ENCODE measurements around the gene BCHE.
A peak's percentile ranks its signal among the peaks of the same experiment; 100 is the strongest.

The BCHE gene

GRCh38 chr3:165846056-165846455 is 8.8 kb upstream of the BCHE start:
- Histone ChIP-seq H3K4me1 (ENCODE audit: insufficient read depth, low read length) (no peaks in the 10 kb centered on the region), H3K79me2 (ENCODE audit: insufficient read depth, low read length) (no peaks in the 10 kb centered on the region), H3K9ac (ENCODE audit: low read depth, low read length) (no peak overlapping the region), H3K4me3 (ENCODE audit: low read depth in 1 of 2, low read length in 2 of 2) (no peak overlapping the region), H3K36me3 (ENCODE audit: insufficient read depth, low read length) (no peaks in the 10 kb centered on the region), H3K9me3 (ENCODE audit: insufficient read depth, low read length, severe bottlenecking) (no peaks in the 10 kb centered on the region), H3K27me3 (ENCODE audit: insufficient read depth, low read length, poor library complexity) (no peaks in the 10 kb centered on the region), H3K4me2 (ENCODE audit: insufficient read depth, low read length) (no peak overlapping the region), H2AFZ (ENCODE audit: low read depth, low read length) (no peak overlapping the region), H3K27ac (ENCODE audit: low read length) (no peak overlapping the region), H4K20me1 (ENCODE audit: insufficient read depth, low read length) (no peaks in the 10 kb centered on the region)
- no peak for DNase-seq
- TF ChIP-seq CTCF (IDR thresholded peaks at IDR 0.05; ENCODE audit: borderline replicate concordance, extremely low read depth, low read length, poor library complexity, severe bottlenecking) (no peak), EZH2 (IDR thresholded peaks at IDR 0.05; ENCODE audit: borderline replicate concordance, low read depth, low read length, severe bottlenecking) (no peak)
- no peak for ATAC-seq (ENCODE audit: insufficient read depth, low read depth)

- Histone ChIP-seq H3K27me3 (ENCODE audit: insufficient read depth, low read length, poor library complexity) (no peaks in the 10 kb centered on the region), H3K9me3 (ENCODE audit: insufficient read depth, low read length, severe bottlenecking) (no peaks in the 10 kb centered on the region), H3K9ac (ENCODE audit: low read depth, low read length) (peak overlapping the region; percentile 8), H3K27ac (ENCODE audit: low read length) (peak overlapping the region; percentile 71), H3K4me2 (ENCODE audit: insufficient read depth, low read length) (peak overlapping the region; percentile 51), H2AFZ (ENCODE audit: low read depth, low read length) (peak overlapping the region; percentile 28), H3K4me1 (ENCODE audit: insufficient read depth, low read length) (peaks cover 24% of the 10 kb centered on the region), H3K4me3 (ENCODE audit: low read depth in 1 of 2, low read length in 2 of 2) (peak overlapping the region in 1 of 2 experiments; percentile 9; a peak in 1 of 4 replicates), H3K79me2 (ENCODE audit: insufficient read depth, low read length) (0 out of 2 replicates have a peak, but pooled peaks cover 4% of the 10 kb centered on the region), H4K20me1 (ENCODE audit: insufficient read depth, low read length) (no peaks in the 10 kb centered on the region), H3K36me3 (ENCODE audit: insufficient read depth, low read length) (no peaks in the 10 kb centered on the region)
- peak; percentile 82 for ATAC-seq (ENCODE audit: insufficient read depth, low read depth)
- peak; percentile 58 for DNase-seq
- TF ChIP-seq EZH2 (IDR thresholded peaks at IDR 0.05; ENCODE audit: borderline replicate concordance, low read depth, low read length, severe bottlenecking) (no peak), CTCF (IDR thresholded peaks at IDR 0.05; ENCODE audit: borderline replicate concordance, extremely low read depth, low read length, poor library complexity, severe bottlenecking) (no peak)
These were observed 2.3 kb upstream of the BCHE start for GRCh38 chr3:165839296-165840076.

- H3K9ac ChIP-seq (ENCODE audit: low read depth, low read length): 0 out of 2 replicates have a peak overlapping the region, but pooled peaks have one; percentile 41
- no peaks in the 10 kb centered on the region for H4K20me1 ChIP-seq (ENCODE audit: insufficient read depth, low read length)
- H2AFZ ChIP-seq (ENCODE audit: low read depth, low read length): no peak overlapping the region
- DNase-seq (no peak), ATAC-seq (ENCODE audit: insufficient read depth, low read depth) (no peak)
- H3K27me3 ChIP-seq (ENCODE audit: insufficient read depth, low read length, poor library complexity): no peaks in the 10 kb centered on the region
- no peak for TF ChIP-seq EZH2 (IDR thresholded peaks at IDR 0.05; ENCODE audit: borderline replicate concordance, low read depth, low read length, severe bottlenecking)
- no peak for TF ChIP-seq CTCF (IDR thresholded peaks at IDR 0.05; ENCODE audit: borderline replicate concordance, extremely low read depth, low read length, poor library complexity, severe bottlenecking)
- H3K9me3 ChIP-seq (ENCODE audit: insufficient read depth, low read length, severe bottlenecking): no peaks in the 10 kb centered on the region
- H3K4me1 ChIP-seq (ENCODE audit: insufficient read depth, low read length): peaks cover 28% of the 10 kb centered on the region
- peak overlapping the region; percentile 36; the same call in 1 of the 2 replicates for H3K27ac ChIP-seq (ENCODE audit: low read length)
- peaks cover 6% of the 10 kb centered on the region; the same call in 1 of the 2 replicates for H3K79me2 ChIP-seq (ENCODE audit: insufficient read depth, low read length)
- H3K4me2 ChIP-seq (ENCODE audit: insufficient read depth, low read length): peak overlapping the region; percentile 44; the same call in 1 of the 2 replicates
- H3K4me3 ChIP-seq (ENCODE audit: low read depth in 1 of 2, low read length in 2 of 2): no peak overlapping the region; a peak in 1 of 4 replicates
- H3K36me3 ChIP-seq (ENCODE audit: insufficient read depth, low read length): no peaks in the 10 kb centered on the region
These were observed 578 bp upstream of the BCHE start for GRCh38 chr3:165837801-165838200.
